RCC 7860 (cell line): Measurements from ENCODE around the gene CAPZB.
A peak's percentile ranks its signal among the peaks of the same experiment; 100 is the strongest.
"Not testable (repeated sequence)": the region's sequence is repeated elsewhere in the genome, so short reads cannot be mapped to it uniquely, and the experiment has no call there.

ENCODE experiments used
- DNase-seq: peaks from one replicate; pipeline ENCODE4 v3.0.0-alpha.2; 2015; ENCODE audit warnings: low spot score
- FAIRE-seq: peaks from 2 replicates; lab custom pipeline; 2012; peaks lifted over from hg19 to GRCh38; lab: Jason Lieb, UNC

Gene CAPZB

GRCh38 chr1:19315378-19316198, 169.8 kb downstream of the CAPZB start:
- FAIRE-seq (peak; percentile 55), DNase-seq (peak; percentile 77)

- FAIRE-seq, result no peak
- DNase-seq, result no peak
Observed at GRCh38 chr1:19313961-19314882, 171.1 kb downstream of the CAPZB start.

DNA sequence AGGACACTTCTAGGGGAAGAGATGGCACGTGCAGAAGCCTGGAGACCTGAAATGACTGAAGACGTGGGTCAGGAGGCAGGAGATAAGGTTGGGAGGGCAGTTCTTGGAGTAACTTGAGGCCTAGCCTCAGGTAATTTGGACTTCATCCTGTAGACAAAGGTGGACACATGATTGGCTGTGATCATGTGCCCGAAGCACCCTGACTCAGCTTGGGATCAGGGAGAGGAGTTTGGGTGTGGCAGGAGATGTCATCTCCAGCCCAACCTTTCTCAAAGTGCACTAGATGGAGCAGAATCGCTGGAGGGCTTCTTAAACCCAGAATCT, 171.7 kb downstream of the CAPZB start:
- no peak for FAIRE-seq
- DNase-seq, result no peak

- peak; percentile 7 for FAIRE-seq
Observed at GRCh38 chr1:19312782-19313635, 172.3 kb downstream of the CAPZB start.

DNA sequence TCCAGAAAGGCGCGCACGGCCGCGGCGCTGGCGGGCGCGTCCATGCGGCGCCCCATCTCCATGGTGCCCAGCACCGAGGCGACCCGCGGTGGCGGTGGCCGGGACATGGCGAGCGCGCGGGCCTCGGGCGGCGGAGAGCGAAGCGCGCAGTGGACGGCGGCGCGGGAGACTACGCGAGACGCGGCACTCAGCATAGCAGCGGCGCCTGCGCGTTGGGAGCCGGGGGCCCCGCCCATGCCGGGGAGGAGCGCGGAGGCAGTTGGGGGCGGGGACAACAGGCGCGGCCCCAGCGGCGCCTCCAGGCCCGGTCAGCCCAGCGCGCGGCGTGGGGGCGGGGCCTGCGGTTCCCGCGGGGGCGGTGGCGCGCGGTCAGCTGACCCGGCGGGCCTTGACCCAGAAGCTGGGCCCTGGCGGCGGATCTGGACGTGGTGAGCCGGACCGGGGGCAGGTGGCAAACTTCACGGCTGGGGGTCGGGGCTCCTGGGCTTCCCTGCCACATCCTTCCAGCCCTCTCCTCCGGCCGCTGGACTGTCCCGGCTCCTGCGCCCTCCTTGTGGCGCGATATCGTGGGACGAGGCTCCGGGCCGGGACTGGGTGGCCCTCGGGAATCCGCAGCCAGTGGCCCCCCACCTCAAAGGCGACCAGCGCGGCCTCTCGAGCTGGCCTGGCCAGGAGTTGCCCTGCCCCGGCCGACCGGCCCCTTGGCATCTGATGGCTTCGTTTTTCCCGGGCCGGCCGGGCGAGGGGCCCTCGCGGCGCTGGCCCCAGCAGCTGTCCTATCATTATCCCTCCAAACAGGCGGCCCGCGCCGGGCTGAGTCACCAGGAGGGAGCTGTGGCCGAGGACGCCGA, 173.2 kb downstream of the CAPZB start, which contains the start of the genes AKR7A2 and SLC66A1:
Gene AKR7A2 (minus strand): TSS at position 214 of the 851 bp plus-strand sequence. CDS start 20 bp downstream, at position 194.
Gene SLC66A1 (plus strand): TSS at position 396 of the 851 bp plus-strand sequence. CDS start 5,352 bp downstream, outside the sequence.
- FAIRE-seq (no peak), DNase-seq (peak; percentile 82)

More at GRCh38 chr1:19312782-19313635, 172.3 kb downstream of the CAPZB start:
- DNase-seq, result no peak

GRCh38 chr1:19311503-19311930, 173.8 kb downstream of the CAPZB start:
- DNase-seq (no peak), FAIRE-seq (no peak)

GRCh38 chr1:19310720-19311502, 174.4 kb downstream of the CAPZB start:
- DNase-seq, result no peak
- no peak for FAIRE-seq

DNA sequence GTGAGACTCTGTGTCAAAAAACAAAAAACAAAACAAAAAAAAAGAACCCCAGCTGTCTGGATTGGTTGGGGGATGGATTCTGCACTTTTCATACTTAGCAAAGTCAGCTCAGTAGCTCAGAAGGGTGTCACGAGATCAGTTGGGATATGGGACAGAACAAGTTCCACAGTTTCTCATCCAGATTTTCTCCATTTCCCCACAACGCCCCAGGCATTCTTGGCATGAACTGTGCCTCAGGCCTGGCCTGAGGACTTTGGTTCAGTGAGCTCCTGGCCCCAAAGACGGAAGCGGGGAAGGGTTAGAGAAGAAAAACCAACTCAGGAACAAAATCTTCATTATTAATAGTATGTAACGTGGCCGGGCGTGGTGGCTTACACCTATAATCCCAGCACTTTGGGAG, 175.3 kb downstream of the CAPZB start:
- FAIRE-seq (no peak), DNase-seq (no peak)

- DNase-seq, result peak; percentile 47
- FAIRE-seq, result no peak
Observed at GRCh38 chr1:19309123-19309813, 176.1 kb downstream of the CAPZB start.

- DNase-seq (no peak), FAIRE-seq (no peak)
Observed at GRCh38 chr1:19308509-19308907, 176.8 kb downstream of the CAPZB start.

GRCh38 chr1:19307794-19308508, 177.4 kb downstream of the CAPZB start:
- no peak for DNase-seq
- no peak for FAIRE-seq

- DNase-seq (no peak), FAIRE-seq (no peak)
Observed at GRCh38 chr1:19306941-19307340, 178.4 kb downstream of the CAPZB start.

- FAIRE-seq, result no peak
- no peak for DNase-seq
Observed at GRCh38 chr1:19305880-19306279, 179.5 kb downstream of the CAPZB start.

DNA sequence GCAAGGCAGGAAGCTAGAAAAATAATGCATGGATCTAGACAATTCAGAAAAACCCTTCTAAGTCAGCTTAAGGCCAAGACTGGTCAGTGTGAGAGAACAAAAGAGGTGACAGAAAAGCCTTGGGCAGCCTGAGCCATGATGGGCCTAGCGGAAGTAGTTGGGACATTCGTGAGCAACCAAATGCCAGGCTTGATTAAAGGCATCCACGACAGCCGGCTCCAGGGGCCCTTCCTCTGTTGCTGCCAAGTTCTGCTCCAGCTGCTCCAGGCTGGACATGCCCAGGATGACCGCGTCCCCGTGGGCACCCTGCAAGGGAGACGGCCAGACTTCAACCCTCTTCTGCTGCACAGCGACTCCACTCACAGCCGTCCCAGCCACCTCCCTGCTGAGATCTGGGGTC, 181.3 kb downstream of the CAPZB start:
- not testable (repeated sequence) for DNase-seq, FAIRE-seq

GRCh38 chr1:19300211-19300610, 185.1 kb downstream of the CAPZB start:
- DNase-seq (no peak), FAIRE-seq (no peak)

GRCh38 chr1:19294638-19295037, 190.7 kb downstream of the CAPZB start:
- DNase-seq (no peak), FAIRE-seq (no peak)

DNA sequence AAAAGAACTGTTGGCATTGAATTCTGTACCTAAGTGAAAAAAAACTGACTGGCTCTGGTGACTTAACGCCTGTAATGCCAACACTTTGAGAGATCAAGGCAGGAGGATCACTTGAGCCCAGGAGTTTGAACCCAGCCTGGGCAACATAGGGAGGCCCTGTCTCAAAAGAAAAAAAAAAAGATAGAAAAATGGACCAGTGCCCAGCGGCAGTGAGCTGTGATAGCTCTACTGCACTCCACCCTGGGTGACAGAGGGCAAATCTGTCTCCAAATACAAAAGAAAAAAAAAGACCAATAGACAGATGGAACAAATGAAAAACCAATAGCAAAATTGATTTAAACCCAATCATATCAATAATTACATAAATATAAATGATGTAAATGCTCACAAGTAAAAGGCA, 196.1 kb downstream of the CAPZB start:
- no peak for FAIRE-seq
- no peak for DNase-seq
